Globus pallidus (tissue), 1 donor: ENCODE results near the gene RGCC.

Source experiments
- DNase-seq: peaks from one replicate; pipeline ENCODE4 v3.0.0-alpha.2; 2015; ENCODE audit warnings: low spot score

RGCC gene

DNA sequence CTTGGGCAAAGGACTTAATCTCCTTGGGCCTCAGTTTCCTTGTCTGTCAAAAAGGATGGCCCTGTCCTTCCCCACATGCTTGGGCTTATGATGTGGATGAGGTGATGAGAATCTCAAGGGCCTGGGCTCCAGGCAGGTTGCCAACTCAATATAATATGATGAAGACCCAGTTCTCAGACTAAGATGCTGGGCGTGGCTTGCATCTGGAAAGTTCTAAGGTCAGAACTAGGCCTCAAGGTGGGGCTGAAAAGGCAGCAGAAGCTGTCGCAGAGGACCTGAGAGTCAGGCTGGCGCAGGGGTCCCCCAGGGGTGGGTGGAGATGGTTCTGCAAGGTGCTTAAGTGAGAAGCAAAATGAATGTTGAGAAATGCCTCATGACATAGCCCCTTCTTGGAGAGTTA is 58.8 kb downstream of the RGCC start:
- DNase-seq: no peak

DNA sequence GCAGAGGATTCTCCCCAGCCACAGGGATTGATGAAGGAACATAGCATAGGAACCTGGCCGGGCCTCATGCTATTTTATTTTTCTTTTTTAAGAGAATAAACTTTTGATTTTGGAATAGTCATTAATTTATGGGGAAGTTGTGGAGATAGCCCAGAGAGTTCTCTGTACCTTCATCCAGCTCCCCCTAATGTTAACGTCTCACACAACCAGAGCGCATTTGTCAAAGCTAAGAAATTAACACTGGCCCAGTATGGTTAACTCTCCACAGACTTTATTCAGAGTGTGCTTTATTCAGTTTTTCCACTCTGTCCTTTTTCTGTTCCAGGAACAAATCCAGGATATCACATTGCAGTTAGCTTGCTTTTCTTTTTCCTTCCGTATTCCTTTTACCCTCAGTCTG is 59.4 kb downstream of the RGCC start:
- DNase-seq: no peak

DNA sequence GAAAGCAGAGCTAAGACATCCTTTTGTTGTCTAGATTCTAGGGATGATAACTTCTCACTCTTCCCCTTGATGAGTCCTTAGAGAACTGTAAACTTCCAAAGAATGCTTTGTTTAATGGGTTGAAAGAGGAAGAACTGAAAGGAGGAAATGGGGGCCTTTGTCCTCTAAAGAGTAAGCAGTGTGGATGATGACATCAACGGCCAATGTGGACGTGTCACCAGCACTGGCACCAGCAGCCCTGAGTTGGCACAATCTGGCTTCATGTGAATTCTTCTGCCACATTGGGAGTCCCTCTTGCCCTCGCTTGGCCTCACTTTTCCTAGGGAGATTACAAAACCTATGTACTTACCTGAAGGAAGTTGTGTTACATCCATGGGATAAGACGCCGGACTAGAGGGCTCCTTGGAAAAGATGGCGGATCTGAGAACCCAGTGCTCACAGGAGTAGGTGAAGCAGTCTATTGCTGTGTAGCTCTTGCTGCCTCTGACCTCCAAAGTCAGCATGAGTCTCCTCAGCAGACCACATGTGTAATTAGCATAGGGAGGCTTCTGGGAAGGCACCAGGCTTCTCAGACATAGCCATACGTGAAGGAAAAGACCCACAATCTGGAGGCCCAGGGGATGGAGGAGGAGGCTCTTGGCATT is 62.8 kb downstream of the RGCC start:
- no peak for DNase-seq
